ENCODE results near the gene AKAP13.

AKAP13 gene

DNA sequence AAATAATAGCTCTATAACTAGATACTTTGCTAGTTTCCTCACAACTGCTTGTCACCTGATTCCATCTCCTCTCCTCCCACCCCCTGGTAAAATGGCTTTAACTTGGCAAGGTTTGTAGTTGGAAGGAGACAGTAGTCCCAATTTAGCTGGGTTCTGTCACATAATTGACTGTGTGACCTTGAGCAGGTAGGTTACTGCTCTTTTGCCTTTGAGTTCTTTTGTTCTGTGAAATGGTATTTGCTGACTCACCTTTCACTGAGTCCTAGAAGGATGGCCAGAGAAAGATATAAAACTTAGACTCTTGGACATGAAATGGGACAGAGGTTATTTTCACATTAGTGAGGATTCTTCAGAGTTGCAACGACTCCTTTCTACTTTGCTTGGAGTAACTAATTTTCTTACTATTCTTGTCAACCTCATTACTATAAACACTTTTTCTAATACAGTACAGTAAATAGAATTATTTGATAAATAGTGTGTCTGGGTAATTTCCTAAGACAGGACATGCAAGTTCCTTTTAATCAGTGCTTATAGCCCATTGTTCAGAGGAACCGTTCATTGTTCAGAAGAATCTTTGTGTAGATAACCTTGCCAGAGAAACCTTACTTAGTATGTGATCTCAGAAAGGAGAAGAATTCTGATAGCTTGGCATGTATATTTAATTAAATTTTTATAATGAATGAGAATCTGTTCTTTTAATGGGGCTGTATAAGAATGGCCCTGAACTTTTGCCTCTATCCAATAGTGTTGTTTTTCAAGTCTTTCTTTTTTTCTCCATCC, 14.3 kb downstream of the AKAP13 start:
- no peak for TF ChIP-seq CTCF (IDR thresholded peaks at IDR 0.05; ENCODE audit: low read depth, low read length, missing control alignments)
- no peak overlapping the region for H3K4me3 ChIP-seq (replicated peaks; ENCODE audit: low read depth, low read length)
- DNase-seq (ENCODE audit: extremely low read depth, low read depth), result no peak

- DNase-seq (ENCODE audit: extremely low read depth, low read depth), result no peak
- TF ChIP-seq CTCF (IDR thresholded peaks at IDR 0.05; ENCODE audit: low read depth, low read length, missing control alignments), result no peak
These were observed 16.2 kb downstream of the AKAP13 start for GRCh38 chr15:85396554-85396953.

GRCh38 chr15:85397151-85397550, 16.7 kb downstream of the AKAP13 start:
- DNase-seq (ENCODE audit: extremely low read depth, low read depth), result no peak
- no peak for TF ChIP-seq CTCF (IDR thresholded peaks at IDR 0.05; ENCODE audit: low read depth, low read length, missing control alignments)
- H3K4me3 ChIP-seq (replicated peaks; ENCODE audit: low read depth, low read length), result no peak overlapping the region

More at GRCh38 chr15:85396554-85396953, 16.2 kb downstream of the AKAP13 start:
- H3K4me3 ChIP-seq (replicated peaks; ENCODE audit: low read depth, low read length), result no peak overlapping the region

- no peak overlapping the region for H3K4me3 ChIP-seq (replicated peaks; ENCODE audit: low read depth, low read length)
- DNase-seq (ENCODE audit: extremely low read depth, low read depth), result no peak
- TF ChIP-seq CTCF (IDR thresholded peaks at IDR 0.05; ENCODE audit: low read depth, low read length, missing control alignments), result no peak
These were observed 17.5 kb downstream of the AKAP13 start for GRCh38 chr15:85397926-85398325.

- DNase-seq (ENCODE audit: extremely low read depth, low read depth), result no peak
- no peak overlapping the region for H3K4me3 ChIP-seq (replicated peaks; ENCODE audit: low read depth, low read length)
- TF ChIP-seq CTCF (IDR thresholded peaks at IDR 0.05; ENCODE audit: low read depth, low read length, missing control alignments), result no peak
These were observed 18.4 kb downstream of the AKAP13 start for GRCh38 chr15:85398822-85399221.

GRCh38 chr15:85399627-85400026, 19.2 kb downstream of the AKAP13 start:
- no peak for DNase-seq (ENCODE audit: extremely low read depth, low read depth)
- TF ChIP-seq CTCF (IDR thresholded peaks at IDR 0.05; ENCODE audit: low read depth, low read length, missing control alignments), result no peak
- no peak overlapping the region for H3K4me3 ChIP-seq (replicated peaks; ENCODE audit: low read depth, low read length)

- no peak for TF ChIP-seq CTCF (IDR thresholded peaks at IDR 0.05; ENCODE audit: low read depth, low read length, missing control alignments)
- H3K4me3 ChIP-seq (replicated peaks; ENCODE audit: low read depth, low read length), result no peak overlapping the region
- DNase-seq (ENCODE audit: extremely low read depth, low read depth), result no peak
These were observed 20.2 kb downstream of the AKAP13 start for GRCh38 chr15:85400606-85401005.
